ENCODE measurements around the gene PRODH2. TPM values are rescaled to one million over a fixed set of nuclear protein-coding genes. Genes with fewer than 3 reads are reported as not detected.

The PRODH2 gene
- total RNA-seq, 2 donors from 2014 or later: not detected

- no peaks in the 10 kb centered on the region for H3K4me1 ChIP-seq (replicated peaks)
- DNase-seq (ENCODE audit: low spot score): no peak
- no peaks in the 10 kb centered on the region for H3K36me3 ChIP-seq
- no peak overlapping the region for H3K27ac ChIP-seq
- WGBS: 95% methylated on average over 20 of the region's 20 CpGs
- TF ChIP-seq CTCF (IDR thresholded peaks at IDR 0.05) (no peak), POLR2A (IDR thresholded peaks at IDR 0.05) (no peak), POLR2AphosphoS5 (IDR thresholded peaks at IDR 0.05) (no peak)
- no peaks in the 10 kb centered on the region for H3K27me3 ChIP-seq (replicated peaks; ENCODE audit: insufficient read depth)
- intact Hi-C loops (cut with DNase I): no loop called here
- H3K9me3 ChIP-seq: no peaks in the 10 kb centered on the region
- no peak overlapping the region for H3K4me3 ChIP-seq
Measured at GRCh38 chr19:35780717-35781116, 31.9 kb downstream of the PRODH2 start.

- Histone ChIP-seq H3K4me3 (no peak overlapping the region), H3K36me3 (no peaks in the 10 kb centered on the region), H3K27ac (no peak overlapping the region), H3K4me1 (replicated peaks) (no peaks in the 10 kb centered on the region), H3K27me3 (replicated peaks; ENCODE audit: insufficient read depth) (no peaks in the 10 kb centered on the region), H3K9me3 (no peaks in the 10 kb centered on the region)
- 91% methylated on average over 16 of the region's 16 CpGs for WGBS
- TF ChIP-seq CTCF (IDR thresholded peaks at IDR 0.05): no peak
- TF ChIP-seq POLR2AphosphoS5 (IDR thresholded peaks at IDR 0.05): no peak
- no peak for TF ChIP-seq POLR2A (IDR thresholded peaks at IDR 0.05)
- intact Hi-C loops (cut with DNase I): no loop called here
- DNase-seq (ENCODE audit: low spot score): no peak
Measured at GRCh38 chr19:35780058-35780457, 32.6 kb downstream of the PRODH2 start.

GRCh38 chr19:35779033-35779432, 33.6 kb downstream of the PRODH2 start:
- no peak overlapping the region for H3K27ac ChIP-seq
- intact Hi-C loops (cut with DNase I): no loop called here
- no peaks in the 10 kb centered on the region for H3K4me1 ChIP-seq (replicated peaks)
- H3K36me3 ChIP-seq: no peaks in the 10 kb centered on the region
- no peaks in the 10 kb centered on the region for H3K9me3 ChIP-seq
- TF ChIP-seq POLR2A (IDR thresholded peaks at IDR 0.05) (no peak), CTCF (IDR thresholded peaks at IDR 0.05) (no peak), POLR2AphosphoS5 (IDR thresholded peaks at IDR 0.05) (no peak)
- H3K4me3 ChIP-seq: no peak overlapping the region
- H3K27me3 ChIP-seq (replicated peaks; ENCODE audit: insufficient read depth): no peaks in the 10 kb centered on the region
- no peak for DNase-seq (ENCODE audit: low spot score)
- 94% methylated on average over 8 of the region's 8 CpGs for WGBS

GRCh38 chr19:35777961-35778360, 34.7 kb downstream of the PRODH2 start:
- TF ChIP-seq POLR2A (IDR thresholded peaks at IDR 0.05): no peak
- TF ChIP-seq POLR2AphosphoS5 (IDR thresholded peaks at IDR 0.05): no peak
- no peak for TF ChIP-seq CTCF (IDR thresholded peaks at IDR 0.05)
- Histone ChIP-seq H3K36me3 (no peaks in the 10 kb centered on the region), H3K27ac (no peak overlapping the region), H3K9me3 (no peaks in the 10 kb centered on the region), H3K27me3 (replicated peaks; ENCODE audit: insufficient read depth) (no peaks in the 10 kb centered on the region), H3K4me3 (no peak overlapping the region), H3K4me1 (replicated peaks) (no peaks in the 10 kb centered on the region)
- WGBS: 70% methylated on average over 7 of the region's 7 CpGs
- intact Hi-C loops (cut with DNase I): no loop called here
- DNase-seq (ENCODE audit: low spot score): no peak

GRCh38 chr19:35777086-35777841, 35.4 kb downstream of the PRODH2 start:
- Histone ChIP-seq H3K4me1 (replicated peaks) (no peaks in the 10 kb centered on the region), H3K36me3 (no peaks in the 10 kb centered on the region), H3K27ac (no peak overlapping the region), H3K4me3 (no peak overlapping the region), H3K27me3 (replicated peaks; ENCODE audit: insufficient read depth) (no peaks in the 10 kb centered on the region), H3K9me3 (no peaks in the 10 kb centered on the region)
- intact Hi-C loops (cut with DNase I): no loop called here
- TF ChIP-seq POLR2A (IDR thresholded peaks at IDR 0.05) (no peak), CTCF (IDR thresholded peaks at IDR 0.05) (no peak), POLR2AphosphoS5 (IDR thresholded peaks at IDR 0.05) (no peak)
- WGBS: 39% methylated on average over 19 of the region's 19 CpGs
- no peak for DNase-seq (ENCODE audit: low spot score)

Measured in prostate gland (tissue), 2 donors.